ENCODE data around the gene CCDC91. TPM values are rescaled to one million over a fixed set of nuclear protein-coding genes. Genes with fewer than 3 reads are reported as not detected.

CCDC91 gene
- total and polyA plus RNA-seq, 2 of the 4 experiments (the other 2 are of a cell fraction) = 8.6 to 14.7 TPM

GRCh38 chr12:28278499-28278898 lies 88.2 kb downstream of the CCDC91 start:
- intact Hi-C loops (cut with micrococcal nuclease) (no loop called here), dilution Hi-C loops (cut with HindIII; ENCODE audit: low sequenced_read_pairs, unreplicated experiment) (no loop called here), in situ Hi-C loops (cut with MboI; ENCODE audit: low sequenced_read_pairs) (no loop called here)
- no peak overlapping the region for H3K18ac ChIP-seq (ENCODE audit: low read depth, low read length)
- H3K27ac ChIP-seq (ENCODE audit: insufficient read depth, low read length) = no peak overlapping the region
- peaks cover 2% of the 10 kb centered on the region; the same call in 1 of the 2 replicates for H3K9me1 ChIP-seq (ENCODE audit: insufficient read depth, low read length)
- H3K23ac ChIP-seq (ENCODE audit: low read depth, low read length) = no peak overlapping the region
- ATAC-seq (ENCODE audit: low read depth) (no peak), DNase-seq (no peak)
- no peak overlapping the region for H2BK15ac ChIP-seq (ENCODE audit: low read depth, low read length)
- H2AK5ac ChIP-seq (ENCODE audit: low read depth, low read length) = no peak overlapping the region
- no peak overlapping the region; the same call in 1 of the 2 replicates for H3K56ac ChIP-seq (ENCODE audit: extremely low read depth, insufficient read depth, low read length)
- no peak overlapping the region for H3K4me3 ChIP-seq (ENCODE audit: insufficient read depth, low read depth, low read length)
- H3K14ac ChIP-seq (replicated peaks; ENCODE audit: low read depth, low read length) = no peak overlapping the region
- no peak overlapping the region for H2BK120ac ChIP-seq (ENCODE audit: low read depth, low read length)
- no peak overlapping the region for H4K91ac ChIP-seq (ENCODE audit: insufficient read depth, low read depth, low read length)
- H4K20me1 ChIP-seq (ENCODE audit: insufficient read depth, low read length) = no peaks in the 10 kb centered on the region
- H3K9me3 ChIP-seq (ENCODE audit: control insufficient read depth, insufficient read depth, low read length) = no peaks in the 10 kb centered on the region
- no peak overlapping the region for H2AK9ac ChIP-seq (replicated peaks; ENCODE audit: low read depth, low read length, poor library complexity)
- H3K4me1 ChIP-seq (ENCODE audit: control insufficient read depth, insufficient read depth, low read length) = no peaks in the 10 kb centered on the region
- H4K5ac ChIP-seq (ENCODE audit: low read depth, low read length) = no peak overlapping the region
- no peak overlapping the region for H3K4ac ChIP-seq (ENCODE audit: low read depth, low read length)
- WGBS, 2 experiments (ENCODE audit: extremely low coverage in 2 of 2, insufficient read length in 1 of 2) = no CpG with 5 or more reads among the region's 1 CpG
- TF ChIP-seq RFX5 (IDR thresholded peaks at IDR 0.05; ENCODE audit: low read depth, low read length) = no peak
- no peak for TF ChIP-seq POLR2A (IDR thresholded peaks at IDR 0.05; ENCODE audit: low read depth, low read length)
- TF ChIP-seq, protein P1, sequence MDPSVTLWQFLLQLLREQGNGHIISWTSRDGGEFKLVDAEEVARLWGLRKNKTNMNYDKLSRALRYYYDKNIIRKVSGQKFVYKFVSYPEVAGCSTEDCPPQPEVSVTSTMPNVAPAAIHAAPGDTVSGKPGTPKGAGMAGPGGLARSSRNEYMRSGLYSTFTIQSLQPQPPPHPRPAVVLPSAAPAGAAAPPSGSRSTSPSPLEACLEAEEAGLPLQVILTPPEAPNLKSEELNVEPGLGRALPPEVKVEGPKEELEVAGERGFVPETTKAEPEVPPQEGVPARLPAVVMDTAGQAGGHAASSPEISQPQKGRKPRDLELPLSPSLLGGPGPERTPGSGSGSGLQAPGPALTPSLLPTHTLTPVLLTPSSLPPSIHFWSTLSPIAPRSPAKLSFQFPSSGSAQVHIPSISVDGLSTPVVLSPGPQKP (IDR thresholded peaks at IDR 0.05; ENCODE audit: borderline replicate concordance, low read depth, low read length) = no peak
- TF ChIP-seq, protein P2, sequence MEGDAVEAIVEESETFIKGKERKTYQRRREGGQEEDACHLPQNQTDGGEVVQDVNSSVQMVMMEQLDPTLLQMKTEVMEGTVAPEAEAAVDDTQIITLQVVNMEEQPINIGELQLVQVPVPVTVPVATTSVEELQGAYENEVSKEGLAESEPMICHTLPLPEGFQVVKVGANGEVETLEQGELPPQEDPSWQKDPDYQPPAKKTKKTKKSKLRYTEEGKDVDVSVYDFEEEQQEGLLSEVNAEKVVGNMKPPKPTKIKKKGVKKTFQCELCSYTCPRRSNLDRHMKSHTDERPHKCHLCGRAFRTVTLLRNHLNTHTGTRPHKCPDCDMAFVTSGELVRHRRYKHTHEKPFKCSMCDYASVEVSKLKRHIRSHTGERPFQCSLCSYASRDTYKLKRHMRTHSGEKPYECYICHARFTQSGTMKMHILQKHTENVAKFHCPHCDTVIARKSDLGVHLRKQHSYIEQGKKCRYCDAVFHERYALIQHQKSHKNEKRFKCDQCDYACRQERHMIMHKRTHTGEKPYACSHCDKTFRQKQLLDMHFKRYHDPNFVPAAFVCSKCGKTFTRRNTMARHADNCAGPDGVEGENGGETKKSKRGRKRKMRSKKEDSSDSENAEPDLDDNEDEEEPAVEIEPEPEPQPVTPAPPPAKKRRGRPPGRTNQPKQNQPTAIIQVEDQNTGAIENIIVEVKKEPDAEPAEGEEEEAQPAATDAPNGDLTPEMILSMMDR (conservative IDR thresholded peaks at IDR 0.05; ENCODE audit: low read depth, low read length) = no peak
- TF ChIP-seq RCOR1 (IDR thresholded peaks at IDR 0.05; ENCODE audit: insufficient replicate concordance, low read length) = no peak
- TF ChIP-seq NFE2L2 (IDR thresholded peaks at IDR 0.05; ENCODE audit: low read depth, low read length) = no peak
- no peak for TF ChIP-seq CHD1 (IDR thresholded peaks at IDR 0.05; ENCODE audit: low read depth, low read length)
- TF ChIP-seq FOS (IDR thresholded peaks at IDR 0.05; ENCODE audit: low read depth, low read length) = no peak
- TF ChIP-seq, protein P3, sequence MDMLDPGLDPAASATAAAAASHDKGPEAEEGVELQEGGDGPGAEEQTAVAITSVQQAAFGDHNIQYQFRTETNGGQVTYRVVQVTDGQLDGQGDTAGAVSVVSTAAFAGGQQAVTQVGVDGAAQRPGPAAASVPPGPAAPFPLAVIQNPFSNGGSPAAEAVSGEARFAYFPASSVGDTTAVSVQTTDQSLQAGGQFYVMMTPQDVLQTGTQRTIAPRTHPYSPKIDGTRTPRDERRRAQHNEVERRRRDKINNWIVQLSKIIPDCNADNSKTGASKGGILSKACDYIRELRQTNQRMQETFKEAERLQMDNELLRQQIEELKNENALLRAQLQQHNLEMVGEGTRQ (IDR thresholded peaks at IDR 0.05; ENCODE audit: low read depth, low read length) = no peak
- no peak for TF ChIP-seq MAFK (IDR thresholded peaks at IDR 0.05; ENCODE audit: low read depth, low read length)
- no peak for TF ChIP-seq BHLHE40 (IDR thresholded peaks at IDR 0.05; ENCODE audit: low read depth, low read length)
- no peak for TF ChIP-seq CEBPB (IDR thresholded peaks at IDR 0.05; ENCODE audit: low read depth, low read length)
- TF ChIP-seq MAZ (IDR thresholded peaks at IDR 0.05; ENCODE audit: borderline replicate concordance, low read depth, low read length) = no peak
- ChIA-PET POLR2A (ENCODE audit: unreplicated experiment) (no interaction called here), CTCF (no interaction called here)
- H3K79me1 ChIP-seq (ENCODE audit: low read depth in 1 of 2, low read length in 2 of 2) = no peaks in the 10 kb centered on the region; a peak in 1 of 4 replicates
- H2BK20ac ChIP-seq (ENCODE audit: low read depth, low read length) = no peak overlapping the region
- BruUV-seq (replicated peaks) = no TSS peak
- H3K9ac ChIP-seq (ENCODE audit: low read depth, low read length) = no peak overlapping the region
- H4K8ac ChIP-seq (ENCODE audit: low read depth in 2 of 2, low read length in 2 of 2) = no peak overlapping the region
- H2BK5ac ChIP-seq (ENCODE audit: low read depth, low read length, poor library complexity, severe bottlenecking) = no peak overlapping the region
- no peak overlapping the region for H2AFZ ChIP-seq (replicated peaks; ENCODE audit: low read length, poor library complexity)
- H3K27me3 ChIP-seq (ENCODE audit: control insufficient read depth, insufficient read depth, low read length) = no peaks in the 10 kb centered on the region
- H3K4me2 ChIP-seq (ENCODE audit: low read depth, low read length) = no peak overlapping the region
- H3K36me3 ChIP-seq (ENCODE audit: control insufficient read depth, insufficient read depth, low read length) = no peaks in the 10 kb centered on the region

Measured in IMR-90 (cell line).